ENCODE results near the gene RIN1. TPM values are rescaled to one million over a fixed set of nuclear protein-coding genes. Genes with fewer than 3 reads are reported as not detected.
A peak's percentile ranks its signal among the peaks of the same experiment; 100 is the strongest.
"Not testable (repeated sequence)": the region's sequence is repeated elsewhere in the genome, so short reads cannot be mapped to it uniquely, and the experiment has no call there.

The RIN1 gene
- total and polyA plus RNA-seq, 10 donors: 2.3 to 10.9 (median 7.6) TPM

DNA sequence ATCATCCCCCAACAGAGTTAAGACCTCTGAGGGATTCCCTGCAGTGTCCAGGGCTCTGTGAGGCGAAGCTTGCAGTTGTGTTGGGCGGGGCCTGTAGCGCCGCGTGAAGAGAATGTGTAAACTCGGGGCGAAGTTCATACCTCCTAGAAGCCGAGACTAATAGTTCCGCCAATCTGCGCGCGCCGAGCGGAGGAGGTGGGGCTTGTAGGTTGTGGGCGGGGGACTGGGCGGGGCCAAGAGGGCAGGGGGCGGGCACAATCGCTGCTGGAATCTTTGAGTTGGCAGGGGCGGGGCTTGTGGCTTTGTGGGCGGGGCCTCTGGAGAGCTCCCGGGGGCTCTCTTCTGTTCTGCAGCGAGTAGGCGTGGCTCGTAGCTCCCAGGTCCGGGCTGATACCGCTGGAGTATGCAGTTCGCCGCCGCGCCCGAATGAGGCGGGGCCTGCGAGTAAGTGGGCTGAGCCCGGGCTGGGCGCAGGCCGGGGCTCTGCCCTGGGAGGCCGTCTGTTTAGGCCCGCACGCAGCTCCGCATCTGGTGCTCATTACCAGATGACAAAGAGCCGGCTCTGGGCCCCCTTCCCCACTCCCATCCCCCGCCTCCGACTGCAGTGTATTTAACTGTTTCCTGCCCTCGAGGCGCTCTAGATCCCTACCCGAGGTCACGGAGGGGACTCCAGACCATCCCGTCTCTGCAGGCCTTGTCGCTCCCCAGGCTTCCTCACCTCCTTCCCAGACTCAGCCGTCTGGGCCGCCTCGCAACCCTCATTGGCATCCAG is 23.5 kb downstream of the RIN1 start:
- DNase-seq: peak; percentile 100
- peak overlapping the region; percentile 83 to 93 (median 90) for H3K27ac ChIP-seq
- peak in 1 of 3 donors; percentile 45 for TF ChIP-seq POLR2A (IDR thresholded peaks at IDR 0.05)
- peak; percentile 71 to 87 (median 84) for TF ChIP-seq POLR2AphosphoS5 (IDR thresholded peaks at IDR 0.05)
- TF ChIP-seq, protein P1, sequence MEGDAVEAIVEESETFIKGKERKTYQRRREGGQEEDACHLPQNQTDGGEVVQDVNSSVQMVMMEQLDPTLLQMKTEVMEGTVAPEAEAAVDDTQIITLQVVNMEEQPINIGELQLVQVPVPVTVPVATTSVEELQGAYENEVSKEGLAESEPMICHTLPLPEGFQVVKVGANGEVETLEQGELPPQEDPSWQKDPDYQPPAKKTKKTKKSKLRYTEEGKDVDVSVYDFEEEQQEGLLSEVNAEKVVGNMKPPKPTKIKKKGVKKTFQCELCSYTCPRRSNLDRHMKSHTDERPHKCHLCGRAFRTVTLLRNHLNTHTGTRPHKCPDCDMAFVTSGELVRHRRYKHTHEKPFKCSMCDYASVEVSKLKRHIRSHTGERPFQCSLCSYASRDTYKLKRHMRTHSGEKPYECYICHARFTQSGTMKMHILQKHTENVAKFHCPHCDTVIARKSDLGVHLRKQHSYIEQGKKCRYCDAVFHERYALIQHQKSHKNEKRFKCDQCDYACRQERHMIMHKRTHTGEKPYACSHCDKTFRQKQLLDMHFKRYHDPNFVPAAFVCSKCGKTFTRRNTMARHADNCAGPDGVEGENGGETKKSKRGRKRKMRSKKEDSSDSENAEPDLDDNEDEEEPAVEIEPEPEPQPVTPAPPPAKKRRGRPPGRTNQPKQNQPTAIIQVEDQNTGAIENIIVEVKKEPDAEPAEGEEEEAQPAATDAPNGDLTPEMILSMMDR (IDR thresholded peaks at IDR 0.05 in 8 of 11, conservative IDR thresholded peaks at IDR 0.05 in 3 of 11): no peak
- no peaks in the 10 kb centered on the region for H3K9me3 ChIP-seq
- WGBS, 5 donors: 2 to 6% (median 4%) methylated on average over 33 to 52 of the region's 52 CpGs
- peaks cover 8 to 66% (median 38%) of the 10 kb centered on the region in 6 donors for H3K4me1 ChIP-seq
- H3K4me3 ChIP-seq: peak overlapping the region; percentile 23 to 77 (median 55)
- intact Hi-C loops (cut with DNase I; ENCODE audit: low total_unique reads): loop anchor here (2.0 to 5.0 kb wide), 2 partner anchors 16 to 75 kb away; no protein-coding TSS in a partner anchor
- H3K36me3 ChIP-seq: no peaks in the 10 kb centered on the region
- H3K27me3 ChIP-seq (replicated peaks in 1 of 7): peaks cover 0 to 23% (median 0%) of the 10 kb centered on the region in 7 donors

GRCh38 chr11:66311965-66312548 is 24.2 kb downstream of the RIN1 start:
- Histone ChIP-seq H3K27me3 (replicated peaks in 1 of 7) (peaks cover 0 to 17% (median 0%) of the 10 kb centered on the region in 7 donors), H3K36me3 (no peaks in the 10 kb centered on the region), H3K27ac (peak overlapping the region; percentile 83 to 93 (median 90)), H3K4me3 (peak overlapping the region; percentile 38 to 77 (median 55)), H3K4me1 (peaks cover 5 to 59% (median 31%) of the 10 kb centered on the region in 6 donors), H3K9me3 (no peaks in the 10 kb centered on the region)
- 0 to 1% (median 1%) methylated on average over 37 to 44 of the region's 44 CpGs for WGBS, 5 donors
- TF ChIP-seq POLR2A (IDR thresholded peaks at IDR 0.05) (no peak), POLR2AphosphoS5 (IDR thresholded peaks at IDR 0.05) (peak; percentile 80 to 87 (median 85))
- TF ChIP-seq, protein P1 (IDR thresholded peaks at IDR 0.05 in 8 of 11, conservative IDR thresholded peaks at IDR 0.05 in 3 of 11): peak in 8 of 11 experiments; percentile 49 to 96 (median 93)
- intact Hi-C loops (cut with DNase I; ENCODE audit: low total_unique reads): loop anchor here (2.0 to 5.0 kb wide), 2 partner anchors 17 to 75 kb away; no protein-coding TSS in a partner anchor
- peak; percentile 98 for DNase-seq

DNA sequence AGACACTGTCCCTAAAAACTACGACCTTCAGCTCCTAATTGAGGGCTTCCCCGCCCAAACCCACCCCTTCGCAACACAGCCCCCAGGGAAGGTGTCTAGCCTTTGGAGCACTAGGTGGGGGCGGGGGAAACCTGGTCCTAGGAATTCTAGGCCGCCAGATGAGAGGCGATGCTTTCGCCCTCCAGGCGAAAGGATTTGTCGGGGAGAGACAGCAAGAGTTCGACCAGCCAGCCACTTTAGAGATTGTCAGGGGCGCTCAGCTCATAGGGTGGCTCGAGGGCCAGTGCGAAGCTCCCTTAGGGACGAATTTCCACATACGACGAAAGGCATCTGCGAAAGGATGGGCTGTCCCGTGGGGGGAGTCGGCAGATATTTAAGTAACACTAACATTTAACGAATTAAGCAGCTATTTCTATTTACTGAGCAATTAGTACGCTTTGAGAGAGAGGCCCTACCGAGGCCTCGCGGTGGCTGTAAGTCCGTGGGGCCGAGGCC is 24.7 kb downstream of the RIN1 start:
- Histone ChIP-seq H3K27me3 (replicated peaks in 1 of 7) (peaks cover 0 to 12% (median 0%) of the 10 kb centered on the region in 7 donors), H3K4me1 (peaks cover 5 to 53% (median 25%) of the 10 kb centered on the region in 6 donors), H3K4me3 (peak overlapping the region; percentile 38 to 77 (median 55)), H3K9me3 (no peaks in the 10 kb centered on the region), H3K36me3 (no peaks in the 10 kb centered on the region), H3K27ac (peak overlapping the region; percentile 83 to 93 (median 90))
- TF ChIP-seq POLR2AphosphoS5 (IDR thresholded peaks at IDR 0.05): no peak
- TF ChIP-seq POLR2A (IDR thresholded peaks at IDR 0.05): no peak
- TF ChIP-seq, protein P1 (IDR thresholded peaks at IDR 0.05 in 8 of 11, conservative IDR thresholded peaks at IDR 0.05 in 3 of 11): peak in 6 of 11 experiments; percentile 88 to 95 (median 93)
- WGBS, 5 donors: 20 to 33% (median 28%) methylated on average over 17 to 26 of the region's 26 CpGs
- intact Hi-C loops (cut with DNase I; ENCODE audit: low total_unique reads): loop anchor here (5.0 kb wide), 1 partner anchor 76 kb away; no protein-coding TSS in a partner anchor
- no peak for DNase-seq

DNA sequence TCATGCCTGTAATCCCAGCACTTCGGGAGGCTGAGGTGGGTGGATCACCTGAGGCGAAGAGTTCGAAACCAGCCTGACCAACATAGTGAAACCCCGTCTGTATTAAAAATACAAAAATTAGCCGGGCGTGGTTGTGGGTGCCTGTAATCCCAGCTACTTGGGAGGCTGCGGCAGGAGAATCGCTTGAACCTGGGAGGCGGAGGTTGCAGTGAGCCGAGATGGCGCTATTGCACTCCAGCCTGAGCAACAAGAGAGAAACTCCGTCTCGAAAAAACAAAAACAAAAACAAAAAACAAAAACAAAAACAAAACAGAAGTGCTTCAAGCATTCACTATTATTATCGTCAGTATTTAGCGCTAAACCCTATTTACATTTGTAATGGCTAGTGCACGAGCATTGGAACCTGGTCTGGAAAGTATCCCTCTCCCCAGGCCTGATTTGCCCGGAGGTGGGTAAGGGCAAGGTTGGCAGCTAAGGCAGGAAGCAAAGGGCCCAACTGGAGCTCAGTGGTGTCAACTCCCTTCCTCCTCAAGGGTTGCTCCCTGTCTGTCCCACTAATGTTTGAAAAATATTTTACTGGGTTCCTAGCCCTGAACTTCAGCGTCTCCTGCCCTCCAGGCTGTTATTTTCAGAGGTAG is 25.3 kb downstream of the RIN1 start:
- H3K4me1 ChIP-seq: peaks cover 5 to 47% (median 22%) of the 10 kb centered on the region in 6 donors
- H3K4me3 ChIP-seq; H3K27me3 ChIP-seq (replicated peaks in 1 of 7); H3K36me3 ChIP-seq; H3K9me3 ChIP-seq; DNase-seq: not testable (repeated sequence)
- 83 to 90% (median 87%) methylated on average over 18 of the region's 18 CpGs for WGBS, 5 donors
- intact Hi-C loops (cut with DNase I; ENCODE audit: low total_unique reads): loop anchor here (5.0 kb wide), 1 partner anchor 76 kb away; no protein-coding TSS in a partner anchor
- H3K27ac ChIP-seq: peak overlapping the region in 1 of 8 donors; percentile 91
